Keratinocyte (primary cell): ENCODE data around the gene SCFD2. TPM values are rescaled to one million over a fixed set of nuclear protein-coding genes. Genes with fewer than 3 reads are reported as not detected.

Source experiments
- DNase-seq: peaks from one replicate; pipeline ENCODE4 v3.0.0-alpha.2; 2011; ENCODE audit warnings: low read depth, missing footprints, low spot score
- FAIRE-seq: peaks from 2 replicates; lab custom pipeline; 2011; peaks lifted over from hg19 to GRCh38; lab: Jason Lieb, UNC
- H2AFZ ChIP-seq: 2 replicates; pipeline ENCODE4 v1.6.0; 2012; ENCODE audit warnings: low read length, control low read depth, inconsistent platforms; ENCODE audit not compliant: control insufficient read depth
- H3K27ac ChIP-seq: 2 replicates; pipeline ENCODE4 v1.5.1; 2011; ENCODE audit warnings: low read length; ENCODE audit not compliant: control insufficient read depth, insufficient read depth
- H3K27me3 ChIP-seq: 3 replicates; pipeline ENCODE4 v1.6.0; 2011; ENCODE audit warnings: low read length; ENCODE audit not compliant: control insufficient read depth, insufficient read depth; ENCODE audit errors: extremely low read depth
- H3K36me3 ChIP-seq, 2 experiments: 2 replicates in 1 of 2; 3 replicates in 1 of 2; pipeline ENCODE4 v1.5.1; 2011; ENCODE audit warnings: low read length in 2 of 2, mild to moderate bottlenecking in 1 of 2; ENCODE audit not compliant: control insufficient read depth in 2 of 2, insufficient read depth in 2 of 2; ENCODE audit errors: extremely low read depth in 1 of 2
- H3K4me1 ChIP-seq: 3 replicates; pipeline ENCODE4 v1.5.1; 2011; ENCODE audit warnings: low read length; ENCODE audit not compliant: control insufficient read depth, insufficient read depth; ENCODE audit errors: extremely low read depth
- H3K4me2 ChIP-seq: 3 replicates; pipeline ENCODE4 v1.6.0; 2011; ENCODE audit warnings: low read depth, low read length; ENCODE audit not compliant: control insufficient read depth, insufficient read depth; ENCODE audit errors: extremely low read depth
- H3K4me3 ChIP-seq, 3 experiments: fragments of 200-600 bp in 1 of 3; sonication (generic) in 1 of 3; 2 replicates in 2 of 3; 3 replicates in 1 of 3; pipeline ENCODE4 v1.5.1; 2011 to 2016; ENCODE audit warnings: low read length in 3 of 3, mild to moderate bottlenecking in 3 of 3, control low read depth in 2 of 3, inconsistent platforms in 1 of 3, low read depth in 1 of 3, mixed read lengths in 1 of 3, mixed run types in 1 of 3, moderate library complexity in 1 of 3; ENCODE audit not compliant: control insufficient read depth in 2 of 3, insufficient read depth in 2 of 3; ENCODE audit errors: extremely low read depth in 1 of 3
- H3K79me2 ChIP-seq: 2 replicates; pipeline ENCODE4 v1.6.0; 2012; ENCODE audit warnings: low read length; ENCODE audit not compliant: control insufficient read depth, insufficient read depth
- H3K9ac ChIP-seq: 3 replicates; pipeline ENCODE4 v1.6.0; 2011; ENCODE audit warnings: low read length; ENCODE audit not compliant: control insufficient read depth, insufficient read depth; ENCODE audit errors: extremely low read depth
- H3K9me1 ChIP-seq: 3 replicates; pipeline ENCODE4 v1.6.0; 2011; ENCODE audit warnings: low read length; ENCODE audit not compliant: control insufficient read depth, insufficient read depth; ENCODE audit errors: extremely low read depth
- H3K9me3 ChIP-seq: 2 replicates; pipeline ENCODE4 v1.5.1; 2012; ENCODE audit warnings: low read depth, low read length; ENCODE audit not compliant: control insufficient read depth
- H4K20me1 ChIP-seq: 3 replicates; pipeline ENCODE4 v1.6.0; 2011; ENCODE audit warnings: low read length; ENCODE audit not compliant: control insufficient read depth, insufficient read depth; ENCODE audit errors: extremely low read depth
- CTCF ChIP-seq, 3 experiments: IDR thresholded peaks in 1 of 3; conservative IDR thresholded peaks in 1 of 3; optimal IDR thresholded peaks in 1 of 3; 2 replicates in 2 of 3; 3 replicates in 1 of 3; pipeline versions ENCODE3 to v1.5.1; 2011; ENCODE audit warnings: low read length in 3 of 3, mild to moderate bottlenecking in 3 of 3, moderate library complexity in 2 of 3, control low read depth in 1 of 3, inconsistent platforms in 1 of 3; ENCODE audit not compliant: insufficient read depth in 2 of 3; ENCODE audit errors: extremely low read depth in 1 of 3
- EZH2 ChIP-seq: IDR thresholded peaks from one replicate; pipeline ENCODE4 v1.6.1; 2012; ENCODE audit warnings: inconsistent platforms, mild to moderate bottlenecking, low read length, moderate library complexity
- dilution Hi-C: fragments of 300-500 bp; cut with MboI; formaldehyde crosslinking; loops from one replicate; pipeline ENCODE4 v1.7.0; 2020; ENCODE audit warnings: low sequenced_read_pairs; ENCODE audit not compliant: extremely low pct_ligation_motif_present
- polyA plus RNA-seq, 5 experiments: library from polyadenylated mRNA; depleted of rRNA in 3 of 5; stranded (reverse) in 3 of 5; stranded (forward) in 1 of 5; unstranded in 1 of 5; fragments of >200 nt; gene quantifications; 1 replicate in 1 of 5; 2 replicates in 3 of 5; 3 replicates in 1 of 5; pipeline versions ENCODE4 v1.2.1 to v1.2.3, GENCODE V29; 2011 to 2012; ENCODE audit warnings: missing spikeins in 2 of 5, low read depth in 1 of 5, low replicate concordance in 1 of 5

Gene SCFD2
- polyA plus RNA-seq, 1 donor (not counting 4 experiments of a cell fraction or from before 2014, with no cell fraction given): 13.9 TPM

DNA sequence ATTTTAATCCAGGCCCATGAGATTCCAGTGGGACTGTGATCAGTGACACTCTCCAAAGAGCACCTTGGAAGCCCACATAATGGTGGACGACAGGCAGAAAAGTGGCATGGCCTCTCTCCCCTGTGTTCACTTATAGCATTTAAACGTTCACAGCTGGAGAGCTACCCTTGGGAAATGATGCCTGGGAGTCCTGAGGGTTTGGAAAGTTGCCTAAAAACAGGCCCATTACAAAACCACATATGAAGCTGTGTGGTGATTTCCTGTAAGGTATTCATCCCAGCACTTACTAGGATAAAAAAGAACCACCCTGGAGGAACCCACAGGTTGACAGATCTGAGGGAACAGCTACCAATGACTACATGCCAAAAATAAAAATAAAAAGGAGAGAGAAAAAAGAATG is 310.6 kb downstream of the SCFD2 start:
- Histone ChIP-seq H4K20me1 (no peaks in the 10 kb centered on the region), H3K9ac (no peak overlapping the region), H3K79me2 (no peaks in the 10 kb centered on the region), H3K27ac (no peak overlapping the region), H3K4me1 (no peaks in the 10 kb centered on the region), H3K36me3 (no peaks in the 10 kb centered on the region), H2AFZ (no peak overlapping the region), H3K27me3 (no peaks in the 10 kb centered on the region), H3K9me1 (no peaks in the 10 kb centered on the region), H3K9me3 (no peaks in the 10 kb centered on the region), H3K4me2 (no peak overlapping the region), H3K4me3 (no peak overlapping the region)
- dilution Hi-C loops: no loop called here
- no peak for DNase-seq
- no peak for FAIRE-seq
- TF ChIP-seq EZH2: no peak
- no peak for TF ChIP-seq CTCF (optimal IDR thresholded peaks at IDR 0.05 in 1 of 3, IDR thresholded peaks at IDR 0.05 in 1 of 3, conservative IDR thresholded peaks at IDR 0.05 in 1 of 3; ENCODE audit: extremely low read depth in 1 of 3, insufficient read depth in 2 of 3, low read length in 3 of 3)

- Histone ChIP-seq H2AFZ (no peak overlapping the region), H3K36me3 (no peaks in the 10 kb centered on the region), H3K9me3 (no peaks in the 10 kb centered on the region), H3K4me1 (no peaks in the 10 kb centered on the region), H3K4me3 (no peak overlapping the region), H3K9ac (no peak overlapping the region), H4K20me1 (no peaks in the 10 kb centered on the region), H3K9me1 (no peaks in the 10 kb centered on the region), H3K27ac (no peak overlapping the region), H3K4me2 (no peak overlapping the region), H3K79me2 (no peaks in the 10 kb centered on the region), H3K27me3 (no peaks in the 10 kb centered on the region)
- no peak for TF ChIP-seq CTCF (optimal IDR thresholded peaks at IDR 0.05 in 1 of 3, IDR thresholded peaks at IDR 0.05 in 1 of 3, conservative IDR thresholded peaks at IDR 0.05 in 1 of 3; ENCODE audit: extremely low read depth in 1 of 3, insufficient read depth in 2 of 3, low read length in 3 of 3)
- no peak for TF ChIP-seq EZH2
- dilution Hi-C loops: no loop called here
- FAIRE-seq: peak; percentile 46
- DNase-seq: no peak
Measured at GRCh38 chr4:53050361-53050774, 315.5 kb downstream of the SCFD2 start.
